ENCODE results near the gene NPAS3.

NPAS3 gene

DNA sequence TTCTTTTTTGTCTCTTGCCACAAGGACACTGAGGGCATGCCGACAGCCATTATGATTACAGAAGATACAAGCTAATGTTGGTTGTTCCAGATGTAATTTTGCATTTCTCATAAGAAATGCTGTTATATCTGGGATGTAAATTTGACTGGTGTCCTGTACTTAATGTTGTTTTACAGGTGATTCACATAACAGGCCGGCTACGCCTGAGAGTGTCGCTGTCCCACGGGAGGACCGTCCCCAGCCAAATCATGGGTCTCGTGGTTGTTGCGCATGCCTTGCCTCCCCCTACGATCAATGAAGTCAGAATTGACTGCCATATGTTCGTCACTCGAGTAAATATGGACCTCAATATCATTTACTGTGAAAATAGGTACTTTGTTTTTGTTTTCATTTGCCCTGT, 835.5 kb downstream of the NPAS3 start:
- no peaks in the 10 kb centered on the region for H3K36me3 ChIP-seq (ENCODE audit: low read depth)
- peaks cover 8% of the 10 kb centered on the region for H3K4me1 ChIP-seq (ENCODE audit: insufficient read depth, poor library complexity, severe bottlenecking)
- DNase-seq (ENCODE audit: low spot score), result no peak
- H3K27me3 ChIP-seq (ENCODE audit: insufficient read depth, poor library complexity, severe bottlenecking), result no peaks in the 10 kb centered on the region
- no peak for ATAC-seq (ENCODE audit: low read depth)
- TF ChIP-seq, protein P1, sequence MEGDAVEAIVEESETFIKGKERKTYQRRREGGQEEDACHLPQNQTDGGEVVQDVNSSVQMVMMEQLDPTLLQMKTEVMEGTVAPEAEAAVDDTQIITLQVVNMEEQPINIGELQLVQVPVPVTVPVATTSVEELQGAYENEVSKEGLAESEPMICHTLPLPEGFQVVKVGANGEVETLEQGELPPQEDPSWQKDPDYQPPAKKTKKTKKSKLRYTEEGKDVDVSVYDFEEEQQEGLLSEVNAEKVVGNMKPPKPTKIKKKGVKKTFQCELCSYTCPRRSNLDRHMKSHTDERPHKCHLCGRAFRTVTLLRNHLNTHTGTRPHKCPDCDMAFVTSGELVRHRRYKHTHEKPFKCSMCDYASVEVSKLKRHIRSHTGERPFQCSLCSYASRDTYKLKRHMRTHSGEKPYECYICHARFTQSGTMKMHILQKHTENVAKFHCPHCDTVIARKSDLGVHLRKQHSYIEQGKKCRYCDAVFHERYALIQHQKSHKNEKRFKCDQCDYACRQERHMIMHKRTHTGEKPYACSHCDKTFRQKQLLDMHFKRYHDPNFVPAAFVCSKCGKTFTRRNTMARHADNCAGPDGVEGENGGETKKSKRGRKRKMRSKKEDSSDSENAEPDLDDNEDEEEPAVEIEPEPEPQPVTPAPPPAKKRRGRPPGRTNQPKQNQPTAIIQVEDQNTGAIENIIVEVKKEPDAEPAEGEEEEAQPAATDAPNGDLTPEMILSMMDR (IDR thresholded peaks at IDR 0.05; ENCODE audit: poor library complexity, severe bottlenecking), result no peak
- peaks cover under 1% of the 10 kb centered on the region for H3K9me3 ChIP-seq (ENCODE audit: severe bottlenecking)
- H3K4me3 ChIP-seq (ENCODE audit: severe bottlenecking), result no peak overlapping the region
- no peak overlapping the region for H3K27ac ChIP-seq (ENCODE audit: poor library complexity, severe bottlenecking)

DNA sequence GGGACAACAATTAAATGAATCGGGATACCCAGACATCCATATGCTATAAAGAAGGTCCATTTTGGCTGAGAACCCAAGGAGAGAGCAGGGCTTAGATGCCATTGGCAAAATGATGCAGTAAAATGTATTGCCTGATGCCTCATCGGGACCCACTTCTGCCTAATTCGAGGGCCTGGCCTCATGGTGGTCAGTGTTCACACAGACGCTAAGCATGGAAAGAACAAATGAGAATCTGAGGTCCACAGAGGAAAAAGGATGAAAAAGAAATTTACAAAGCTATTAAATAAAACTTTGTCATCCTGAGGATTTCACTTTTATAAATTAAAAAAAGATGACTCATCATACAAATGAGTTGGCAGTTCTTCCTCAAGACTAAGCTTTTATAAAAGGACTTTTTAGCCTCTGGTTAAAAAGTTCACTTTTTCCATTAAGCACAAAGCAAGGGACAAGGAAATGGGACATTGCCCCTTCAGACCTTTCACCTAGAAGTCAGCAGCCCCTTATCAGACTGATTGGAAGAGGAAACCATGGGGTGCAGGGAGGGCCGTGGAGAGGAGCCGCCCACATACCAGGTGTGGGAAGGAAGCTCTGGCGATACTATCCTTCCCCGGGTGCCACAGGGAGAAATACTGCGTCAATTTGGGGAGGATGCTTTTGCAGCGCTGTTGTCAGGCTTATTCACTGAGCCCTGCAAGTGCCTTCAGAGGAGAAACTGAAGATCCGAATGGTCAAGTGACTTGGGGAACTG, 836.2 kb downstream of the NPAS3 start:
- no peaks in the 10 kb centered on the region for H3K27me3 ChIP-seq (ENCODE audit: insufficient read depth, poor library complexity, severe bottlenecking)
- no peaks in the 10 kb centered on the region for H3K9me3 ChIP-seq (ENCODE audit: severe bottlenecking)
- no peak overlapping the region for H3K27ac ChIP-seq (ENCODE audit: poor library complexity, severe bottlenecking)
- H3K36me3 ChIP-seq (ENCODE audit: low read depth), result no peaks in the 10 kb centered on the region
- DNase-seq (ENCODE audit: low spot score), result no peak
- TF ChIP-seq, protein P1 (IDR thresholded peaks at IDR 0.05; ENCODE audit: poor library complexity, severe bottlenecking), result no peak
- no peak for ATAC-seq (ENCODE audit: low read depth)
- H3K4me3 ChIP-seq (ENCODE audit: severe bottlenecking), result no peak overlapping the region
- H3K4me1 ChIP-seq (ENCODE audit: insufficient read depth, poor library complexity, severe bottlenecking), result peaks cover 8% of the 10 kb centered on the region

DNA sequence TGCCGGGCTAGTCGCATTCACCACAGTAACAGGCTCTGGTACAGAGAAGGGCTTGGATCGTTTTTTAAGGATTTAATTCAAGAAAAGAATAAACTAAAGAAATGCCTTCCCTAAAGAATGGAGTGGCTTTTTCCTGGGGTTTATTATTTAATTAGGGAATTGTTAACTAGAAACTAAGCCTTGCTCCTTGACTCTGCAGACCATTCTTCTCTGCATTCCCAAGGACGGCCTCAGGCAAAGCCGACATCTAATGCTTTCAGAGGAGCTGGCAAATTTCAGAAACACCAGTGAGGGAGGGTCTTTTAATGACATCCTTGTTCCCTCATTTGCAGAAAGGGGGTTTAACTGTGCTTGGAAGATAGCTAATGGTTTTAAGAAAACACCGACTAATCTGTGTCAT, 838.2 kb downstream of the NPAS3 start:
- H3K36me3 ChIP-seq (ENCODE audit: low read depth), result no peaks in the 10 kb centered on the region
- H3K9me3 ChIP-seq (ENCODE audit: severe bottlenecking), result no peaks in the 10 kb centered on the region
- no peak for DNase-seq (ENCODE audit: low spot score)
- H3K4me1 ChIP-seq (ENCODE audit: insufficient read depth, poor library complexity, severe bottlenecking), result peaks cover 8% of the 10 kb centered on the region
- no peak for ATAC-seq (ENCODE audit: low read depth)
- no peak overlapping the region for H3K4me3 ChIP-seq (ENCODE audit: severe bottlenecking)
- no peak overlapping the region for H3K27ac ChIP-seq (ENCODE audit: poor library complexity, severe bottlenecking)
- TF ChIP-seq, protein P1 (IDR thresholded peaks at IDR 0.05; ENCODE audit: poor library complexity, severe bottlenecking), result no peak
- no peaks in the 10 kb centered on the region for H3K27me3 ChIP-seq (ENCODE audit: insufficient read depth, poor library complexity, severe bottlenecking)

DNA sequence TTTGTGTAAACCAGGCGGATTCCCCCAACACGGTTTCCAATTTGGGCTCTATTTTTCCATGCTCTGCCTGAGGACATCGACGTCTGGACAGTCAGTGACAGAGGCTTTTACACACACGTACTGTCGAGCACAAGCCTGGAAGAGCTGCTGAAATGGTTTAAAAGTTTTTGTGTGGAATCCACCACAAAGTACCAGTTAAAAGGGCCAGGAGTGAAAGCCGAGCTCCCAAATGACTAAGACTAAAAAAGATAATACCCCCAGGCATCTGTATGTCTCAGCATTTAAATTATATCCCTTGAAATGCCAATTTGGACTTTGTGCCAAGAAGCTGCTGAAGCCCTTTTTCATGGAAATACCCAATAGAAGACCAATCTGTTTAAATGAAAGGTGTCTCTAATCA, 839.0 kb downstream of the NPAS3 start:
- no peaks in the 10 kb centered on the region for H3K27me3 ChIP-seq (ENCODE audit: insufficient read depth, poor library complexity, severe bottlenecking)
- H3K27ac ChIP-seq (ENCODE audit: poor library complexity, severe bottlenecking), result no peak overlapping the region
- H3K4me3 ChIP-seq (ENCODE audit: severe bottlenecking), result no peak overlapping the region
- H3K4me1 ChIP-seq (ENCODE audit: insufficient read depth, poor library complexity, severe bottlenecking), result peaks cover 8% of the 10 kb centered on the region
- DNase-seq (ENCODE audit: low spot score) (no peak), ATAC-seq (ENCODE audit: low read depth) (0 out of 3 replicates have a peak, but pooled peaks have one; percentile 27)
- H3K36me3 ChIP-seq (ENCODE audit: low read depth), result no peaks in the 10 kb centered on the region
- H3K9me3 ChIP-seq (ENCODE audit: severe bottlenecking), result no peaks in the 10 kb centered on the region
- TF ChIP-seq, protein P1 (IDR thresholded peaks at IDR 0.05; ENCODE audit: poor library complexity, severe bottlenecking), result no peak

DNA sequence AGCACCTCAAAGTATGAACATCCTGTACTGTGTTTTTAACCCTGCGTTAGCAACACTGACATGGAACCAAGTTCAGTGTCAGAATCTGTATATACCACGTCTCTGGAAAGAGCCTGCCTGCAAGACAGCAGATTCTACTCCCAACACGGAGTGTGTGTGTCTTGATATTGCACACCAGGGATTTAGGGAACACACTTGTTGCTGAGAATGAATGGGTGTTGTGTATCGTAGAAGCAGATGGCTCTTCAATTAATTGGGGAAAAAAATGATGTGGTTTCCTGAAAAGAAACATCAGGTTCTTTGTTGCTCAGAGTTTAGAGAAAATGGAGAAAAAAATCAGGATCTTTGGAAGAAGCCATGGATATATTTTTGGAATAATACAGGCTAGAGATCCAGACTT, 841.4 kb downstream of the NPAS3 start:
- H3K4me3 ChIP-seq (ENCODE audit: severe bottlenecking), result no peak overlapping the region
- DNase-seq (ENCODE audit: low spot score) (no peak), ATAC-seq (ENCODE audit: low read depth) (no peak)
- H3K27me3 ChIP-seq (ENCODE audit: insufficient read depth, poor library complexity, severe bottlenecking), result no peaks in the 10 kb centered on the region
- no peak overlapping the region for H3K27ac ChIP-seq (ENCODE audit: poor library complexity, severe bottlenecking)
- TF ChIP-seq, protein P1 (IDR thresholded peaks at IDR 0.05; ENCODE audit: poor library complexity, severe bottlenecking), result no peak
- no peaks in the 10 kb centered on the region for H3K36me3 ChIP-seq (ENCODE audit: low read depth)
- peaks cover 8% of the 10 kb centered on the region for H3K4me1 ChIP-seq (ENCODE audit: insufficient read depth, poor library complexity, severe bottlenecking)
- no peaks in the 10 kb centered on the region for H3K9me3 ChIP-seq (ENCODE audit: severe bottlenecking)
